GM21529 (cell line): Measurements from ENCODE around the gene SP2.

Experiments used
- ATAC-seq: cut with Tn5 transposase; IDR thresholded peaks from one replicate; pipeline ENCODE4 v1.9.1; 2021; ENCODE audit not compliant: unreplicated experiment

Gene SP2

GRCh38 chr17:47869114-47869513 lies 26.9 kb upstream of the SP2 start:
- no peak for ATAC-seq

DNA sequence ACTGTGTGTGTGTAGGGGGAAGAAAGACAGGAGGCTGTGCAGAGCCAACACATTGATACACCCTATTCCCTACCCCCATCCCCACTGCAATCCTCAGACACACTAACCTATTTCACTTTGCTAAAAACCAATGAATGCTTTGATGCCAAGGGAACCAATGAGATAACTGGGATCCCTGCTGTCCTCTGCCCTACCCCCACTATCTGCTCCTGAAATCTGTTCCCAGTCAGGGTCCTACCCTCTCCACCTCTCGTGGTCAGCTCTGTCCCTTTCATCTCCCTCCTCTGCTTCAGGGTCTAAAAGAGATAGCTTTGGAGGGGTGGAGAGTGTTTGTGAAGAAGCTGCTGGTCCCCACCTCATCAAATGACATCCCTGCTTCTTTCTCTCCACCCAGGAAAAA lies 26.0 kb upstream of the SP2 start:
- no peak for ATAC-seq

DNA sequence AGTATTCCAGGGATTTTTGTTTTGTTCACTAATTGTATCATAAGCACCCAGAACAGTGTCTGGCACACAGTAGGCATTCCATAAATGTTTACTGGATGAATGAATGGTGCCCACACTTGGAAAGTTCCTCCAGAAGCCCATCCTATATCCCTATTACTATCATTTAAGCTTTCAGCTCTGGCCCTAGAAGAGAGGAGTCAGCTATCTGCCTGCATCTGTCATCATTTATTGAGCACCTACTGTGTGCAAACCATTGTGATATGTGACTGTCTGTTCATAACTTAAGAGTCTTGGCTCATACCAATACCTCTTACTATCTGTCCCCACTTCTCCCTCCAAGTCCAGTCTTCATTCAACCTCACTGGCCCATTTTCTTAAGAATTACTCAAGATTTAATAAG lies 25.0 kb upstream of the SP2 start:
- no peak for ATAC-seq

- ATAC-seq = no peak
These were observed 23.9 kb upstream of the SP2 start for GRCh38 chr17:47872019-47872650.

- ATAC-seq = no peak
These were observed 23.3 kb upstream of the SP2 start for GRCh38 chr17:47872651-47873161.

DNA sequence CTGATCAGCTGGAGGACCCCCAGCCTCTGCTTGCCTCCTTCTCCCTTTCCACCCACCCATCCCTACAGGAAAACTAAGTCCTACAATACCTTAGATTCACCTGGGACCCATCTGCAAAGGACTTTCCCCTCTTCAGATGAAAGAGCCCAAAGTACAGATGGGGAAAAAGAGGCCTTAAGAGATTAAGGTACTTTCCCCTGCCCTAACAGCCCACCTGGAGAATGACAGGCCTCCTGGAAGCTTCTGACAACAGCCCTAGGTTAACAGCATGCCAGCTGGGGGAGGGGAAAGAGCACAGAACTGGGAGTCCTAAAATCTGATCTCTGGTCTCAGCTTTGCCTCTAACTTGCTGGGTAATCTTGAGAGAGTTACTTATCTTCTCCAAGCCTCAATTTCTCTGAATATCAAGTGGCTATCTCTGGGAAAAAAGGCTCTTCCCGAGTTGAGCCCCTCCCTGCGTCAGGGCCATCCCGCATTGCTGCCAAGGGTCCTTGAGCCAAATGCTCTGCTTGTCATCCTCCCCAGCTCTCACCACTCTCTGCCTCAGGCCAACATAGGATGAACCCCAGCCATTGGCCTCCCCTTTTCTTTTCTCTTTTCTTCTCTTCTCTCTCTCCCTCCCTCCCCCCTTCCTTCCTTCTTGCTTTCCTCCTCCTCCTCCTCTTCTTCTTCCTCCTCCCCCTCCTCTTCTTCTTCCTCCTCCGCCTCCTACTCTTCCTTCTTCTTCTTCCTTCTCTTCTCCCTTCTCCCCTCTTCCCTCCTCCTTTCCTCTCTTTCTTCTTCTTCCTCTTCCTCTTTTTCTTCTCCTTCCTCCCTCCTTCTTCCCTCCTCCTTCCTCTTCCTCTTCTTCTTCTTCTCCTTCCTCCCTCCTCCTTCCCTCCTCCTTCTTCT lies 22.6 kb upstream of the SP2 start:
- ATAC-seq = no peak

- ATAC-seq = no peak
These were observed 20.7 kb upstream of the SP2 start for GRCh38 chr17:47875011-47875985.

DNA sequence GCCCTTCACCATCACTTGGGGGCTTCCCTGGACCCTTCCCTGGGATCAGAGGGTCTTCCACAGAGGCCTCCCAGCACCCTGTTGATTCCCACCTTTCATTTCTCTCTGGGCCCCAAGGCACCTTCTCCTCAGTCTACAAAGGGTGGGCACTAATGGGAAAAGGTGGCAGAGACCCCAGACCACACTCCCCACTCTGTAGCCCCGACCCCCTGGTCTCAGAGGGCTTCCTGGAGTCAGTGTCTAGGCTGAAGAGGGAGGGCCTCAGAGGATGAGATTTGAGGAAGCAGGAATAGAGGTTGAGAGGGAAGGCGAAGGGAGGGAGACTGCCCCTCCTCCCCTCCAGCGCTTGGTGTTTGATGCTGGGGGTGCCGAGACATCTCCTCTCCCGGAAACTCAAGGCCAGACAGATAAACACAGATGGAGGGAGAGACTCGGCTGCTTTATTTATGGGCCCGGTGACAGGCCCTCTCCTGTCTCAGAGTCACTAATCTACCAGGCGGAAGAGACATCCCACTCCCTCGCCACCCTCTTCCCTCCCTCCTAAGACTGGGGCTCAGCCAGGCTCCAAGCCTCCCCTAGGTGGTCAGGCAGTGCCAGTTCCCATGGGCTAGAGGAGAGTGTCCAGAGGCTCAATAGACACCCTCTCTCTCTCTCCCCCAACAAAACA lies 18.5 kb upstream of the SP2 start:
- no peak for ATAC-seq

- ATAC-seq = no peak
These were observed 17.6 kb upstream of the SP2 start for GRCh38 chr17:47878203-47879027.

DNA sequence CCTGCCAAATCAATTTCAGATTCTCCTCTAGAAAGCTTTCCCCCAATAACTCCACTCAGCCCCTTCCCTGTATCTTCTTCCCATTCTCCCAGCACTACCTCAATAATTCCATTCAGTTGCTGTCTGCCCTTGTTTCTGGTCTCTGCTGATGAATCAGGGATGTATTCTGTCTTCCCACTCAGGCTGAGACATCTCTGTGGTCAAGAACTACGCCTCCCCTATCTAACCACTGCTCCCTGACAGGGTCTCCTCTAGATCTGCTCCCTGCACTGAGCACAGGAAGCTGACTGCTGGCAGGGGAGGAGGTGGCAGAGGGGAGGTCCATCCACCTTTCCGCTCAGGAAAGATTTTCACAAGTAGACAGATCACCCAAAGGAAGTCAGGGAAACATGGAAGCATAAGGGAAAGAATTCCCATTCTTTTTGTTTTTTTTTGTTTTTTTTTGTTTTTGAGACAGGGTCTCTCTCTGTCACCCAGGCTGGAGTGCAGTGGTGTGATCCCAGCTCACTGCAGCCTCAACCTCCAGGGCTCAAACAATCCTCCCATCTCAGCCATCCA lies 16.9 kb upstream of the SP2 start:
- no peak for ATAC-seq

DNA sequence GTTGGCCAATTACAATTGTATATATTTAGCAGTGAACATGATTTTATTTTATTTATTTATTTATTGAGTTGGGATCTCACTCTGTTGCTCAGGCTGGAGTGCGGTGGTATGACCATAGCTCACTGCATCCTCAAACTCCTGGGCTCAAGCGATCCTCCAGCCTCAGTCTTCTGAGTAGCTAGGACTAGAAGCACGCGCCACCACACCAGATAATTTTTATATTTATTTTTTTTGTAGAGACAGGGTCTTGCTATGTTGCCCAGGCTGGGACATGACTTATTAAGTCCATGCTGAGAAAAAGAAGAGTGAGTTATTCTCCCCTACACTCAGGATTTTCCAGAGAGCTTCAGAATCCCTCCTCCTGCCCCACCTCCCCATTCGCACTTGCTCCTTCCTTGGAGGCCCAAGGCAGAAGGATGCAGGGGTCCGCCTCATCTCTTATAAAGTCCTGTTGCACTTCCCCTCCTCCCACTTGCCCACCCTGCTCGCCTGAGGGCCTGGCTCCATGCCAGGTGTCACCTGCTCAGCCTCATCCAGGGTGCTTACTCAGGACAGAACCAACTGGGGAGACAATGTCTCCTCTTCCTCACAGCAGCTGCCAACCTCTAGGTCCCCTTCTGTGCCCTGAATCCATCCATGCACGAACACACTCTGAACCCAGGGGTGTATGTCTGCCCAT lies 16.1 kb upstream of the SP2 start:
- no peak for ATAC-seq

GRCh38 chr17:47882247-47882646 lies 13.8 kb upstream of the SP2 start:
- ATAC-seq = no peak

- no peak for ATAC-seq
These were observed 13.1 kb upstream of the SP2 start for GRCh38 chr17:47882695-47883588.

DNA sequence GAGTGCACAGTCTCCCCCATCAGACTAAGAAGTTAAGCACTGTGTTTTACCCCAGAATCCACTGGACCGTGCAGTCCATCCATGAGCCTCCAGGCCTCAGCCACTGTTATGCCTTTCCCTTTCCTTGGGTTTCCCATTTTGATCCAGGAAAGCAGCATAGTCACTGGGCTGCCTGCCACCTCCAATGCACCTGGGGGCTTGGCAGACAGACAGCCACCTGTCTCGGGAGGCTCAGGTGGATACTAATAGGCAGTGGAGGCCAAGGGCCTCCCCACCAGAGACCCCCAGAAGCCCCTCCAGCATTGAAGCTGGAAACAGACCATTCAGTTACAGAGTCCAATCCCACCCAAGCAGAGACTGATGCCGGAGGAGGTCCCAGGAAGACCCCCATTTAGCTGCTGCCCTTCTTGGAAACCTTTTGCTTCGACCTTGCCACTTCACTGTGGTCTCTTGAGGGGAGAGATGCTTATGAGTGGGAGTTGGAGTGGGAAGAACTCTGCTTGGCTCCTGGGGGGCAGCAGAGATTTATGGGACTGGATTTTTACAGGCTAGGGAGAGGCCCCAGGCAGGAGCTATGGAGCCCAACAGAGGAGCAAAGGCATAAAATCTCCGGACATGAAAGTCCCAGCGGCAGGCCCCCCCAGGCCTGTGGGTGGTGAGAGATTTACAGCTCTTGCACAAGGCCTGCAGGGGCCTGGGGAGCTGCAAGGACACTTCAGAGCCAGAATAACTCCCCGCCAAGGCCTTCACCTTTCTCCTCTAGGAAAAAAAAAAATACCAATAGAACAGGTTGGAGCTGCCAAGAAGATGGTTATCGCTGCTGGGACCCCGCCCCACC lies 12.2 kb upstream of the SP2 start:
- no peak for ATAC-seq

GRCh38 chr17:47884427-47884740 lies 11.7 kb upstream of the SP2 start:
- ATAC-seq = no peak

DNA sequence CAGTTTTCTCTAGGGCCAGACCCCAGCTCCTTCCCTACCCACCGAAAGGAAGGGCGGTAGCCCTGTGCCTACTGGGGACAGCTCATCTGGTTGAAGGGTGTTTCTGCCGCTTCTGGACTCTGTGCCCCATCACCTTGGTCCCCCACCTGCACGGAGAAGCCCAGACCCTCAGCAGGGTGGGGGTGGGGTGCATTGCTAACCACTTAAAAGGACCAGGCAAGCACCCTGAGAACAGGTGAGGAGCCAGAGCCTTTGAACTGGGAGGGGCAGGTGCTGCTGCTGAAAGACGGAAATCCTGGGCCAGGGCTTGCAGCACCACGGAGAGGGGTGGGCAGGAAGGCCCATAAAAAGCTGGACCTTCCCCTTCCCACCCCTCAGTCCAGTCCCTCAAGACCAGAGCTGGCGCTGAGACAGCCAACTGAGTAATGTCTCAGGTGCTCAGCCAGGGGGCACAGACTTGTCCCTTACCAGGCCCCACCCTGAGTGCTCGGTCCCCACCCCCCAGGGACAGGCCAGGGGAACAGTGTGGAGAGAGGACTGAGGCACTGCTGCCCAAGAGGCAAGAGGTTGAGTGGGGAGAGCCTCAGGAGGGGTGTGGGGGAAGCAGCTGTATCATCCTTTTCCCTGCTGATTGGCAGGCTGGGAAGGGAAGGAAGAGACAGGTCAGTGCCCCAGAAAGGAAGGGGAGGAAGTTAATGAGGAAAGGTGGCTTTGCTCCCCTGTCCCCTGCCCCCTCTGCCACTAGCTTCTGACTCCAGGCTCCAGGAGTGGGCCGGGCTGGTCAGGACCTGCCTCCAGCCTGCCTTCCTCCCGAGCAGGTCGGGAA lies 10.9 kb upstream of the SP2 start:
- ATAC-seq = no peak
